ENCODE measurements around the gene DHX35. TPM values are rescaled to one million over a fixed set of nuclear protein-coding genes. Genes with fewer than 3 reads are reported as not detected.

The DHX35 gene
- total and polyA plus RNA-seq, 2 of the 8 experiments (the other 6 are each of a cell fraction or from before 2014, with no cell fraction given): 21.9 to 27.7 TPM

- TF ChIP-seq TBP (IDR thresholded peaks at IDR 0.05; ENCODE audit: low read depth, low read length) (no peak), SUZ12 (IDR thresholded peaks at IDR 0.05; ENCODE audit: low read length) (no peak), E2F6 (IDR thresholded peaks at IDR 0.05) (no peak), CHD7 (IDR thresholded peaks at IDR 0.05; ENCODE audit: insufficient replicate concordance, low read length) (no peak), MAFK (IDR thresholded peaks at IDR 0.05; ENCODE audit: low read depth, low read length) (no peak), PHF8 (conservative IDR thresholded peaks at IDR 0.05; ENCODE audit: low read depth, low read length) (no peak), SAP30 (IDR thresholded peaks at IDR 0.05; ENCODE audit: insufficient read depth, insufficient replicate concordance, low read length) (no peak)
- TF ChIP-seq, protein P1, sequence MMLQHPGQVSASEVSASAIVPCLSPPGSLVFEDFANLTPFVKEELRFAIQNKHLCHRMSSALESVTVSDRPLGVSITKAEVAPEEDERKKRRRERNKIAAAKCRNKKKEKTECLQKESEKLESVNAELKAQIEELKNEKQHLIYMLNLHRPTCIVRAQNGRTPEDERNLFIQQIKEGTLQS (IDR thresholded peaks at IDR 0.05; ENCODE audit: insufficient read depth, low read depth, low read length): no peak
Observed at GRCh38 chr20:38924718-38925117, 37.4 kb upstream of the DHX35 start (continued).
